ENCODE data around the gene TRPM7. TPM values are rescaled to one million over a fixed set of nuclear protein-coding genes. Genes with fewer than 3 reads are reported as not detected.

Gene TRPM7
- total and polyA plus RNA-seq, 2 of the 13 experiments (the other 11 are each of a cell fraction or from before 2014, with no cell fraction given) = 11.0 to 36.0 TPM

GRCh38 chr15:50686469-50687301, at the start of gene TRPM7 (continued):
- no peak for TF ChIP-seq TFAP4 (IDR thresholded peaks at IDR 0.05; ENCODE audit: borderline replicate concordance, low read depth)
- TF ChIP-seq GTF3A (CRISPR knock-in tag; conservative IDR thresholded peaks at IDR 0.05) = 0 out of 2 replicates have a peak, but pooled peaks have one; percentile 28
- TF ChIP-seq FOXA3 (CRISPR knock-in tag; IDR thresholded peaks at IDR 0.05) = 0 out of 2 replicates have a peak, but pooled peaks have one; percentile 29
- TF ChIP-seq CAMTA2 (CRISPR knock-in tag; IDR thresholded peaks at IDR 0.05; ENCODE audit: borderline replicate concordance) = no peak
- TF ChIP-seq USF2 (IDR thresholded peaks at IDR 0.05; ENCODE audit: low read depth, low read length) = peak; percentile 95
- peak; percentile 69; the same call in 1 of the 2 replicates for TF ChIP-seq USF2 (CRISPR knock-in tag; IDR thresholded peaks at IDR 0.05; ENCODE audit: borderline replicate concordance)
- TF ChIP-seq DDIT3 (CRISPR knock-in tag; IDR thresholded peaks at IDR 0.05) = no peak
- TF ChIP-seq ZBTB49 (CRISPR knock-in tag; IDR thresholded peaks at IDR 0.05; ENCODE audit: borderline replicate concordance) = peak; percentile 62; the same call in 1 of the 2 replicates
- TF ChIP-seq TBL1XR1 (IDR thresholded peaks at IDR 0.05; ENCODE audit: borderline replicate concordance, low read length, partially characterized antibody) = no peak
- no peak for TF ChIP-seq ZNF839 (CRISPR knock-in tag; IDR thresholded peaks at IDR 0.05; ENCODE audit: borderline replicate concordance)
- 0 out of 2 replicates have a peak, but pooled peaks have one; percentile 35 for TF ChIP-seq MXD4 (CRISPR knock-in tag; IDR thresholded peaks at IDR 0.05)
- TF ChIP-seq ZFP91 (CRISPR knock-in tag; IDR thresholded peaks at IDR 0.05; ENCODE audit: borderline replicate concordance) = peak; percentile 71
- 0 out of 2 replicates have a peak, but pooled peaks have one; percentile 9 for TF ChIP-seq FOSL1 (CRISPR knock-in tag; IDR thresholded peaks at IDR 0.05; ENCODE audit: borderline replicate concordance)
- TF ChIP-seq MAFG (CRISPR knock-in tag; IDR thresholded peaks at IDR 0.05) = no peak
- no peak for TF ChIP-seq ZNF549 (CRISPR knock-in tag; IDR thresholded peaks at IDR 0.05)
